GM12878 (cell line): ENCODE measurements around the gene ACTG1. TPM values are rescaled to one million over a fixed set of nuclear protein-coding genes. Genes with fewer than 3 reads are reported as not detected.

ENCODE experiments used
- ASH2L ChIP-seq: fragments of 300-600, 200-600 bp; sonication (generic); IDR thresholded peaks from 2 replicates; pipeline ENCODE4 v1.6.1; 2017; ENCODE audit warnings: low read depth, mild to moderate bottlenecking, borderline replicate concordance
- ATF3 ChIP-seq: IDR thresholded peaks from 2 replicates; pipeline ENCODE4 v1.6.1; 2011; ENCODE audit warnings: low read depth, mild to moderate bottlenecking, low read length, moderate library complexity, borderline replicate concordance; ENCODE audit errors: extremely low read depth
- BCL11A ChIP-seq: IDR thresholded peaks from 2 replicates; pipeline ENCODE4 v1.6.1; 2011; ENCODE audit warnings: low read depth, low read length
- MEF2B ChIP-seq: fragments of 450-650 bp; IDR thresholded peaks from 2 replicates; pipeline ENCODE4 v1.6.1; 2018; ENCODE audit warnings: mild to moderate bottlenecking, moderate library complexity; ENCODE audit not compliant: partially characterized antibody, poor library complexity, severe bottlenecking
- MYC ChIP-seq: IDR thresholded peaks from 2 replicates; pipeline ENCODE4 v1.6.1; 2011; ENCODE audit warnings: mild to moderate bottlenecking, low read length, moderate library complexity, inconsistent platforms; ENCODE audit not compliant: insufficient read depth, insufficient replicate concordance, insufficient read length, severe bottlenecking
- NR2C1 ChIP-seq: fragments of 450-650 bp; IDR thresholded peaks from 2 replicates; pipeline ENCODE4 v1.6.1; 2017; ENCODE audit warnings: antibody characterized with exemption, mild to moderate bottlenecking, moderate library complexity
- PAX5 ChIP-seq: IDR thresholded peaks from 2 replicates; pipeline ENCODE4 v1.6.1; 2011; ENCODE audit warnings: low read depth, low read length, borderline replicate concordance
- RAD51 ChIP-seq: fragments of 450-650 bp; IDR thresholded peaks from 2 replicates; pipeline ENCODE4 v1.6.1; 2016; ENCODE audit warnings: moderate library complexity, mild to moderate bottlenecking, inconsistent platforms
- RCOR1 ChIP-seq: conservative IDR thresholded peaks from 2 replicates; pipeline ENCODE4 v1.6.1; 2012; ENCODE audit warnings: low read depth, low read length, improper control_type of control experiment
- RUNX3 ChIP-seq: IDR thresholded peaks from 2 replicates; pipeline ENCODE4 v1.6.1; 2012; ENCODE audit warnings: low read length, inconsistent platforms
- SIX5 ChIP-seq: IDR thresholded peaks from 2 replicates; pipeline ENCODE4 v1.6.1; 2011; ENCODE audit warnings: mild to moderate bottlenecking, low read depth, low read length, moderate library complexity; ENCODE audit not compliant: severe bottlenecking
- SMARCA5 ChIP-seq: fragments of 450-650 bp; IDR thresholded peaks from 2 replicates; pipeline ENCODE4 v1.6.1; 2017; ENCODE audit warnings: mild to moderate bottlenecking
- SRF ChIP-seq, 2 experiments: IDR thresholded peaks; 2 replicates each; pipeline ENCODE4 v1.6.1; 2011; ENCODE audit warnings: low read depth in 2 of 2, low read length in 2 of 2, mild to moderate bottlenecking in 1 of 2, moderate library complexity in 1 of 2
- USF1 ChIP-seq: IDR thresholded peaks from 2 replicates; pipeline ENCODE4 v1.6.1; 2011; ENCODE audit warnings: borderline replicate concordance, low read depth, mild to moderate bottlenecking, moderate library complexity, mixed read lengths, low read length; ENCODE audit not compliant: insufficient read depth; ENCODE audit errors: extremely low read length
- ZZZ3 ChIP-seq: IDR thresholded peaks from 2 replicates; pipeline ENCODE4 v1.6.1; 2011; ENCODE audit warnings: low read depth; ENCODE audit not compliant: control insufficient read depth, insufficient read length
- polyA plus RNA-seq, 11 experiments: library from polyadenylated mRNA; depleted of rRNA in 4 of 11; unstranded in 6 of 11; stranded (reverse) in 5 of 11; fragments of >200 nt; fragmentation: Nextera tagmentation in 4 of 11; fragmentation: Illumina TruSeq in 1 of 11; extraction: Ambion mirVana in 4 of 11; extraction: Trizol in 1 of 11; gene quantifications; 1 replicate in 1 of 11; 2 replicates in 10 of 11; pipeline versions ENCODE4 v1.2.1 to v1.2.3, GENCODE V29; 2011 to 2016; ENCODE audit warnings: inconsistent platforms in 2 of 11, missing spikeins in 2 of 11, low read depth in 1 of 11
- total RNA-seq, 4 experiments: library from RNA; depleted of rRNA in 3 of 4; stranded (reverse); fragments of >200 nt in 3 of 4; fragmentation: Illumina TruSeq in 1 of 4; extraction: Trizol in 1 of 4; gene quantifications; 2 replicates each; pipeline versions ENCODE4 v1.2.1 to v1.2.3, GENCODE V29; 2013 to 2021
- TF ChIP-seq, protein P1 (sequence below): IDR thresholded peaks from 2 replicates; pipeline ENCODE4 v1.6.1; 2012; ENCODE audit warnings: low read depth, low read length, improper control_type of control experiment
- TF ChIP-seq, protein P2 (sequence below): fragments of 450-650 bp; IDR thresholded peaks from 2 replicates; pipeline ENCODE4 v1.6.1; 2017; ENCODE audit warnings: mild to moderate bottlenecking
- TF ChIP-seq, protein P3 (sequence below): IDR thresholded peaks from 2 replicates; pipeline ENCODE4 v1.6.1; 2012; ENCODE audit warnings: improper control_type of control experiment, low read depth, low read length; ENCODE audit not compliant: insufficient replicate concordance

ACTG1 gene
- total and polyA plus RNA-seq, 10 of the 15 experiments (the other 5 are each of a cell fraction or from before 2014, with no cell fraction given): 810 to 6,105 (median 3,650) TPM

DNA sequence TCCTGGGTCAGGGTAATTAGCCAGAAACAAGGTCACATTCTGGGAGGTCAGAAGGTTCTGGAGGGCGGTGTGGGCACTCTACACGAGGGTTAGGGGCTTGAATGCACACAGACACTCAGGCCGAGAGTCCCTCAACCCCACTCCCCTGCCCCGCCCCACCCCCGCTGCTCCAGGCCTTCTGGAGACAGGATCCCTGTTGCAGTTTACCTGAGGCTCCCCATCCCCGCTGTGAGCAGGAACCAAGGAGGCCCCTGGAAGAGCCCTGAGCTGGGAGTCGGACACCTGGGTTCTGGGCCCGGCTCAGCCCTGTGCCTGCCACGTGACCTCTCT is 4.4 kb upstream of the ACTG1 start (continued):
- TF ChIP-seq PAX5 (no peak), RCOR1 (no peak), BCL11A (no peak), SIX5 (no peak), RAD51 (no peak), SMARCA5 (0 out of 2 replicates have a peak, but pooled peaks have one; percentile 9), MYC (peak; percentile 0), RUNX3 (no peak), USF1 (no peak), SRF (IDR thresholded peaks at IDR 0.05; ENCODE audit: low read depth in 2 of 2, low read length in 2 of 2) (no peak), ASH2L (no peak), MEF2B (no peak), NR2C1 (no peak), ZZZ3 (no peak), ATF3 (peak; percentile 51; the same call in 1 of the 2 replicates)
- TF ChIP-seq, protein P1, sequence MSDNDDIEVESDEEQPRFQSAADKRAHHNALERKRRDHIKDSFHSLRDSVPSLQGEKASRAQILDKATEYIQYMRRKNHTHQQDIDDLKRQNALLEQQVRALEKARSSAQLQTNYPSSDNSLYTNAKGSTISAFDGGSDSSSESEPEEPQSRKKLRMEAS: no peak
- TF ChIP-seq, protein P2, sequence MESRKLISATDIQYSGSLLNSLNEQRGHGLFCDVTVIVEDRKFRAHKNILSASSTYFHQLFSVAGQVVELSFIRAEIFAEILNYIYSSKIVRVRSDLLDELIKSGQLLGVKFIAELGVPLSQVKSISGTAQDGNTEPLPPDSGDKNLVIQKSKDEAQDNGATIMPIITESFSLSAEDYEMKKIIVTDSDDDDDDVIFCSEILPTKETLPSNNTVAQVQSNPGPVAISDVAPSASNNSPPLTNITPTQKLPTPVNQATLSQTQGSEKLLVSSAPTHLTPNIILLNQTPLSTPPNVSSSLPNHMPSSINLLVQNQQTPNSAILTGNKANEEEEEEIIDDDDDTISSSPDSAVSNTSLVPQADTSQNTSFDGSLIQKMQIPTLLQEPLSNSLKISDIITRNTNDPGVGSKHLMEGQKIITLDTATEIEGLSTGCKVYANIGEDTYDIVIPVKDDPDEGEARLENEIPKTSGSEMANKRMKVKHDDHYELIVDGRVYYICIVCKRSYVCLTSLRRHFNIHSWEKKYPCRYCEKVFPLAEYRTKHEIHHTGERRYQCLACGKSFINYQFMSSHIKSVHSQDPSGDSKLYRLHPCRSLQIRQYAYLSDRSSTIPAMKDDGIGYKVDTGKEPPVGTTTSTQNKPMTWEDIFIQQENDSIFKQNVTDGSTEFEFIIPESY: no peak
- TF ChIP-seq, protein P3, sequence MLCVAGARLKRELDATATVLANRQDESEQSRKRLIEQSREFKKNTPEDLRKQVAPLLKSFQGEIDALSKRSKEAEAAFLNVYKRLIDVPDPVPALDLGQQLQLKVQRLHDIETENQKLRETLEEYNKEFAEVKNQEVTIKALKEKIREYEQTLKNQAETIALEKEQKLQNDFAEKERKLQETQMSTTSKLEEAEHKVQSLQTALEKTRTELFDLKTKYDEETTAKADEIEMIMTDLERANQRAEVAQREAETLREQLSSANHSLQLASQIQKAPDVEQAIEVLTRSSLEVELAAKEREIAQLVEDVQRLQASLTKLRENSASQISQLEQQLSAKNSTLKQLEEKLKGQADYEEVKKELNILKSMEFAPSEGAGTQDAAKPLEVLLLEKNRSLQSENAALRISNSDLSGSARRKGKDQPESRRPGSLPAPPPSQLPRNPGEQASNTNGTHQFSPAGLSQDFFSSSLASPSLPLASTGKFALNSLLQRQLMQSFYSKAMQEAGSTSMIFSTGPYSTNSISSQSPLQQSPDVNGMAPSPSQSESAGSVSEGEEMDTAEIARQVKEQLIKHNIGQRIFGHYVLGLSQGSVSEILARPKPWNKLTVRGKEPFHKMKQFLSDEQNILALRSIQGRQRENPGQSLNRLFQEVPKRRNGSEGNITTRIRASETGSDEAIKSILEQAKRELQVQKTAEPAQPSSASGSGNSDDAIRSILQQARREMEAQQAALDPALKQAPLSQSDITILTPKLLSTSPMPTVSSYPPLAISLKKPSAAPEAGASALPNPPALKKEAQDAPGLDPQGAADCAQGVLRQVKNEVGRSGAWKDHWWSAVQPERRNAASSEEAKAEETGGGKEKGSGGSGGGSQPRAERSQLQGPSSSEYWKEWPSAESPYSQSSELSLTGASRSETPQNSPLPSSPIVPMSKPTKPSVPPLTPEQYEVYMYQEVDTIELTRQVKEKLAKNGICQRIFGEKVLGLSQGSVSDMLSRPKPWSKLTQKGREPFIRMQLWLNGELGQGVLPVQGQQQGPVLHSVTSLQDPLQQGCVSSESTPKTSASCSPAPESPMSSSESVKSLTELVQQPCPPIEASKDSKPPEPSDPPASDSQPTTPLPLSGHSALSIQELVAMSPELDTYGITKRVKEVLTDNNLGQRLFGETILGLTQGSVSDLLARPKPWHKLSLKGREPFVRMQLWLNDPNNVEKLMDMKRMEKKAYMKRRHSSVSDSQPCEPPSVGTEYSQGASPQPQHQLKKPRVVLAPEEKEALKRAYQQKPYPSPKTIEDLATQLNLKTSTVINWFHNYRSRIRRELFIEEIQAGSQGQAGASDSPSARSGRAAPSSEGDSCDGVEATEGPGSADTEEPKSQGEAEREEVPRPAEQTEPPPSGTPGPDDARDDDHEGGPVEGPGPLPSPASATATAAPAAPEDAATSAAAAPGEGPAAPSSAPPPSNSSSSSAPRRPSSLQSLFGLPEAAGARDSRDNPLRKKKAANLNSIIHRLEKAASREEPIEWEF: no peak
